Endometrium (tissue), 2 donors: ENCODE results near the gene CLSTN2.
A peak's percentile ranks its signal among the peaks of the same experiment; 100 is the strongest.

Source experiments
- FAIRE-seq: peaks from 2 replicates; lab custom pipeline; 2012; peaks lifted over from hg19 to GRCh38; lab: Jason Lieb, UNC
- donor health status: control.
- donor health status: control.

CLSTN2 gene

DNA sequence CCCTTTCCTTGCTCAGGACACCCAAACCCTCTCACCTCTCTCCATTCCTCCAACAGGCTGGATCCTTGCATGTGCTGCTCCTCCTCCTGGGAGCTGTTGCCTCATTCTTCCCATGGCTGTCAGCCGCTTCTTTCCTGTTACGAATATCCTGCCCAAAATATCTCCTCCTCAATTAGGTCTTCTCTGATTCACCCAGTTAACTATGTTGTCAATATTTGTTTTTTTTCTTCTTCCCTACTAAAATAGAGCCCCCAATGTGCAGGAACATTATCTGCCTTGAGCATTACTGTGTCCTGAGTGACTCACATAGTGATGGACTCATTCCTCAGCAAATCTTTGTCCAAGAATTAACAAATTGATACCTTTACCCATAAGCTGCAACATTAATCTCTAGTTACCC, 357.2 kb downstream of the CLSTN2 start:
- no peak for FAIRE-seq

DNA sequence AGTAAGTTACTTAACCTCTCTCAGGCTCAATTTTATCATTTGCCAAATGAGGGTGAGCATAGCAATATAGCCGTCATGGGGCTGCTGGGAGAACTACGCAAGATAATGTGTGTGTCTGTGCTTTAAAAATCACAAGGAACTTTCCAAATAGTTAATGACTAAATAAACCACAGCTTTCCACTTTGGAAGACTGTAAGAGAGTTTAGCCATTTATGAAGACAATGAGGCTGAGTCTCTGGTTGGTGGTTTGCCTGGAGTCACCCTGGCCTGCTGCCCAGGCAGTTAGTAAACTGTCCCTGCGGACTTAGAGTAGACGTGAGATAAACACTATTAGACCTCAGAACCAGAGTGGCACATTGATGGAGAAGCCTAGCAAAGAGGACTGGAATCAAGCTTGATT, 357.7 kb downstream of the CLSTN2 start:
- FAIRE-seq = no peak

DNA sequence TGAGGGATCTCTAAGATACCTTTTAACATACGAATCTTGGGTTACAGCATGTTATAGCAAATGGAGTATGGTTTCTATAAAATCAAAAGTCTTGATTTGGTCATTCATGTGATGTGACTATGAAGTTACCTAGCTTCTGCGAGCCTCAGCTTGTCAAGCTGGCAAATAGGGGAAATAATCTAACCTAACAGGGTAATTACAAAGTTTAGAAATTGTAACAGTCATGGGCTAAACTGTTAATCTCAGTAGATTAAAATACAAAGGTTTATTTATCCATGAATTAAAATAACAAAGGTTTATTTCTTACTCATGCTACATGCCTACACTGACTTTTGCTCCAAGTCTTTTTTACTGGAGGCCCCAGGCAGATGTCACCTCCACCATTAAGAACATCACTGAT, 359.1 kb downstream of the CLSTN2 start:
- FAIRE-seq = no peak

GRCh38 chr3:140296796-140297352, 361.9 kb downstream of the CLSTN2 start:
- FAIRE-seq = peak; percentile 75

- no peak for FAIRE-seq
These were observed 363.1 kb downstream of the CLSTN2 start for GRCh38 chr3:140298043-140298442.

GRCh38 chr3:140298569-140299070, 363.6 kb downstream of the CLSTN2 start:
- FAIRE-seq = no peak

- FAIRE-seq = no peak
These were observed 368.9 kb downstream of the CLSTN2 start for GRCh38 chr3:140303875-140304274.

DNA sequence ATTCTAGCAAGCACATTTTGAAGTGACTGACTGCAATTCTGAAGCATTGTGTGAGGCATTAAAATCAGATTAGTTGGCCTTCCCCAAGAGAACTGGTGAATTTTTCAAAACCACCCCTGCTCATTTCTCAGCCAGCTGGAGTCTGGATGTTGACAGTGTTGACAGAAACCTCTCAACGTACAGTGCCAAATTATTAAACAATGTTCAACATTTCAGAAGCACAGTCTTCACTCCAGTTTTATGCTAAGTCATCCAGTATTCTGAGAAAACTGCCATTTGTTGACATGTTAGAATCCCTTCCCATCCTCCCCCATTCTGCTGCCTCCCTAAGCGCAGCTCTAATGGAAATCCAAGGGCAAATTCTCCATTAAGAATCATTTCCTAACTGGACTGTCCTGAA, 373.6 kb downstream of the CLSTN2 start:
- no peak for FAIRE-seq

- FAIRE-seq = no peak
These were observed 376.4 kb downstream of the CLSTN2 start for GRCh38 chr3:140311428-140311827.

- no peak for FAIRE-seq
These were observed 381.0 kb downstream of the CLSTN2 start for GRCh38 chr3:140315955-140316354.

GRCh38 chr3:140316466-140316865, 381.5 kb downstream of the CLSTN2 start:
- FAIRE-seq = no peak

DNA sequence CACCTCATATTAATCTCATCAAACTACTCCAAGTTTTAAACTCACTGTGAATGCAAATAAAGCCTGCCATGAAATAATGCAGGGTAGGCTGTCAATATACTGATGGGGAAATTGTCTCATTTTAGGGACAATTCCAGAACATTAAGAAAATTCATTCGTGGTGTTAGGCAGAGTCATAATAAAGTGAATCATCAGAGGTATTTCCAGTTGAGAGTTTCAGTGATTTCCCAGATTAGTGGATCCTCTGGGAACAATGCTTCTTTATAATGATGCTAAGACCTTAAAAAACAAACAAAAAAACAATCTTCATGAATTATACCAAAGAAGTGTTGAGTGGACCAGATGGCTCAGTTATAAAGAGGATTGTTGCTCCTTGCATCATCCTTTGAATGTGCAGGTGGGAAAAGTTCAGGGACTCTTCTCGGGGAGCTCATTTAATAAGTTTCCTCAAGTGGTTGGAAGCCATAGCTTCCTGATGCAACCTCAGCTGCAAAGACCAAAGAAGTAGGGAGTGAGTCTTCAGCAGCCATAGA, 381.9 kb downstream of the CLSTN2 start:
- no peak for FAIRE-seq

DNA sequence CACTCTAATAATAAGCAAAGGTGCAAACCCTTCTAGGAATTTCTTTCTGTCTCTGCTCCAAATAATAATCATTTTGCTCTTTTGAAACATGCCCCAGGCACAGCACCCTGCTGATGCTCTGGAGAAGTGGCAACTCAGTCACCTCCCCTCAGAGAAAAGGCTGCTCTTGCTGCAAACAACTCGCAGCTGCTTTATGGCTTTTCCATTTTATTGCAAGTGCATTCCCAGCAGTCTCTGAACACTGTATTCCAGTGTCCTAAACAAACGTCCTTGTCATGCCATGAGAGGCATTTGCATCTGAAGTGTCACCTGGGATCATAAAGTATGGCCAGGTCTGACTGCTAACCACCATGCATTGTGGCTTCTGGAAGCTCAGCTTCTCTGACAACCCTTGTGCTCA, 384.8 kb downstream of the CLSTN2 start:
- FAIRE-seq = no peak

- FAIRE-seq = no peak
These were observed 388.6 kb downstream of the CLSTN2 start for GRCh38 chr3:140323561-140323960.

DNA sequence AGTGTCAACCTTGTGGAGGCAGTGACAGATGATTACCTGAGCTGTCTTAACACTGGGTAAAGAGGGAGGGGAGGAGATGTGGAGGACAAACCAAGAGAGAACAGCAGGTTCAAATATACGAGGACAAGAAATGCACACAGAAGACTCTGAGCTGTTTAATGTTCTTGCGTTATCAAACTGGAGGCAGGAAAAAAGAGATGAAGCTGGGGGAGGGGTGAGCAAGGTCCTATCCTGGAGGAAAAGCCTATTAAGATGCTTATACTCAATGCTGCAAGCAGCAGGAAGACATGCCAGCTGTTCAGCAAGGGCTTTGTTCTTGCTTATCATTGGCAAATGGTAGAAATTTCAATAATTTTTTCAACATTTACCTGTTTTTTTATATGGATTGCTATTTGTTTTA, 397.1 kb downstream of the CLSTN2 start:
- FAIRE-seq = no peak

DNA sequence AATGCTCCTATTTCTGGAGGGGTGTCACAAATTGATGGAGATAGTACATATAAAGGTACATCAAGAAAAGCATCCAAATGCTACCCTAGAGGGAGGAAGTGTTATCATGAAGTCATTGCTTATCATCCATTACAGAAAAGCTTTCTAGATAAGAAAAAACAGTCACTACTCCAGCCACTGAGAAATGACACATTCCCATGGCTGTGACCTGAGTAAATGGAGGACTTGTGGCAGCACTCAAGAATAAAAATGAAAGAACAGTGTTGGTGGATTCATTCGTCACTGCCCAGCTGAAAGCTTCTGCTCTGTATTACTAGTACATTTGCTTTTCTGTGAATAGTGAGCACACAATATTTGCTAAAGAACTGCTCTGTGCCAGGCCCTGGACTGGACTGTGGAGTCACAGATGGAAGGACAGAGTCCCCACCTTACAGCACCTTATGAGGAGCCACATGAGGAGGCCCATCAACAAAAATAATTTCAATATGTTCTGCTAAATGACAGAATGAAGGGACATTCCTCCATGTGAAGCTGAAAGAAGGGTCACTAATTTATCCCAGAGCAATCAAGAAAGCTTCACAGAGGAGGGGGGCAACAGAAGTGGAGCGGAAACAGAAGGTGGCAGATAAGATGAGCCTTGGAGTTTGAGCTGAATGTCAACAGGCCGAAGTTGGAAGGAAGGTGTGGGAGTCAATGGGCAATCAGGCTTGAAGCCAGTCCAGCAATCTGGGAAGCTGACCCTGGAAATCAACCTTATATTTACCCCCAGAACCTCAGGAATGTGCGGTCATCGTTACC, 399.3 kb downstream of the CLSTN2 start:
- FAIRE-seq = no peak

DNA sequence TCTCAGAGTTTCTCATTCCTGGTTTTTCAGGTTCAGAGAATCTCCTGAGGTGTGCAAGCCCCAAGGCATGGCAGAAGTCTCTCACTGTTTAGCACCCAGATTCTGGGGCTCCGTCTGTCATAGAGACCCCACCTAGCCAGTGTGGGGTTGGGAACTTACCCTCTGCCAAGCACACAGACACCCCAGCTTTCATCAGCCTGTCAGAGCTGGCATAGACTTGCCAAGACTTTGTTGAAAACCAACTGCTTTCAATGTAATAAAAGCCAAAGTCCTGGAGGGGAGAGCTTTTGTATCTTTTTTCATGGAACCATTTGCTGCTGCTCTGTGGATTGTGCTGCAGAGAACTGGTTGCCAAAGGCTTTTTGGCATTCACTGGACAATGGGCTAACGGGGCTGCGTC, 401.5 kb downstream of the CLSTN2 start:
- FAIRE-seq = no peak

DNA sequence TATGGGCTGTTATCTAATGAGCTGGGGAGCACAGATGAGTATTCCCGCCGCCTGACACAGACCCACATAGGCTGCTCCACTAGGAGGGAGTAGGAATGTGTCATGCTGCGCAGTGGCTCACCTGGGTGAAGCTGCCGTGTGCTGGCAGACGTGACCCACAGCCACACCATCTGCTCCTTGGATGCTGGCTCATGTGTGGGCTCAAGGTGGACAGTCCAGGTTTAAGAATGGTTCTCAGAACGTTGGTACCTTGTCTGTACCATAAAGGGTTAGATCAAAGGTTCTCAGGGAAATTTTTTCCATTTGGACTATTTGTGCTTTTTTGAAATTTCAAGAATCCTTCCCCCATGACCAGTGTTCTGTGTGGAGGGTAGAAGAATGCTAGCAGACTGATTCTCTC, 403.9 kb downstream of the CLSTN2 start:
- no peak for FAIRE-seq

DNA sequence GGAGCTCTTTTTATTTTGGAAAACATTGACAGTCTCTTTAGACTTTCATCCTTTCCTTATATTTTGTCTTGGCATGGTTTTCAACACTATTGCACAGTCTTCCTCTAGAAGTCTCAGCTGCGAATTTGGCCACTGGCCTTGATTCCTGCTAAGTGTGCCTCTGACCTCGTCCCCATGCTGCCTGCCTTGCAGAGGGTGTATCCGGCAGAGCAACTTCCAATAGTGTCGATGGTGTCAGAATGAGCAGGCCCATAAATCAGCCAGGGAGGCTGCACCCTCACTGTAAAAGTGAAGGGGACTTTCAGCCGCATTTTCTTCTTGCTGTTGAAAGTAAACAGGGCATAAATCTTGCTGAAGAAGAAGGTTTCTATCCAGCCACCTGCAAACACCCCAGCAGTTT, 406.2 kb downstream of the CLSTN2 start:
- FAIRE-seq = no peak

- FAIRE-seq = no peak
These were observed 406.9 kb downstream of the CLSTN2 start for GRCh38 chr3:140341817-140342403.

DNA sequence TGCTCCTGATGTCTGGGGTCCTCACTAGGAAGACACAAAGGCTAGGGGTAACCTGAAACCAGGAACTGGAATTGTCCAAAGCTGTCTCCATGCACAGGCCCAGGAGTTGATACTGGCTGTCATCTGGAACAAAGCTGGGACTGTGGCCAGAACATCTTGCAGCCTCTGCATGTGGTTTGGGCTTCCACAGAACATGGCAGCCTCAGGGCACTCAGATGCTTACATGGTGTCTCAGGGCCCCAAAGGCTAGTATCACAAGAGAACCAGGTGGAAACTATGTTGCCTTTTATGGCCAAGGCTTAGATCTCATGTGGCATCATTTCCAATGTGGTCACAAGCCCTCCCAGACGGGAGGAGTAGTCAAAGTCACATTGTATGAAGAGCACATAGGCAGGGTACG, 407.7 kb downstream of the CLSTN2 start:
- no peak for FAIRE-seq

DNA sequence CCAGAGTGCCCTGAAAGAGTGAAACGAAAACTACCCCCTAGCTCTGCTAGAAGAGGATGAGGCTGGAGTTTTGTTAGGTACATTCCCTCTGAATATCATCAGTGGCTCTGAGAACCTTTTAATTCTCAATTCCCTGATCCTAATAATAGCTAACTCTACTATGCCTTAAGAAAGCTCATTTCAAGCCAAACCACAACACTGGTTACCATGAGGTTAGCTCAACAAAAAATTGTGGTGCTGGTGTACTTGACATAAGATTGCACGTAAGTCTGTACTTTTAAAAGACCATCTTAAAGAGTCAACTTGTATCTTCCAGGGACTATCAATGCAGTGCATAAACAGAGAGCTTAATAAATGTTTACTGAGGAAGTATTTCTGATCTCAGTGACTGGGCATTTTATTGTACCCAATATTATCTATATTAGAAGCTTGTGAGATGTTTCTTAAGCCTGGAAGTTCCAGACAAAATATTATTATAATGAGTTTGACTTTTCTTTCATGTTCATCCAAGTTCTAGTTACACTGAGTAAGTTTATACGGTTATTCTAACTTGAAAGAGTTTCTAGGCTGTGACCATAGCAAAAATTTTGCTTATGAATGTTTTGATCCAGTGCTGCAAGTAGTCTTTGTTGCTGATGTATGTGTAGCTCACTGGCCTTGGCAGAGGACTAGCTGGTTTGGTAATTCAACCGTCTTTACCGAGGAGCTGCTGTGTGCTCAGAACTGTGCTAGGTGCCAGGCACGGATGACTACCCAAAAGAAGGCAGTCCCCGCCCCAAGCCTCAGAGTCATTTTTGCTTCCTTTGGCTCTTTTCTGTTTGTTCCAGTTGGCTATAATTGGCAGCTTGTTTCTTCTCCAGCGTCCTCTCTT, 408.5 kb downstream of the CLSTN2 start:
- peak; percentile 12 for FAIRE-seq
